ENCODE results near the gene DPYSL5.

GRCh38 chr2:26998323-26998722 is 150.4 kb downstream of the DPYSL5 start:
- TF ChIP-seq CTCF (IDR thresholded peaks at IDR 0.05) (no peak), EZH2 (IDR thresholded peaks at IDR 0.05; ENCODE audit: borderline replicate concordance, insufficient read depth, low read depth, low read length, poor library complexity, severe bottlenecking) (no peak)

All from B cell (primary cell).